GM23338 (cell line): Measurements from ENCODE around the gene ZNF609. TPM values are rescaled to one million over a fixed set of nuclear protein-coding genes. Genes with fewer than 3 reads are reported as not detected.

Experiments
- ATAC-seq: fragments of 200-7000 bp; cut with Tn5 transposase; 3 replicates; pipeline ENCODE4 v1.9.1; 2020
- DNase-seq: peaks from one replicate; pipeline ENCODE4 v3.0.0-alpha.2; 2015; ENCODE audit warnings: low spot score
- H2AFZ ChIP-seq: fragments of 200-600 bp; sonication (generic); 2 replicates; pipeline ENCODE4 v1.8.0; 2016; ENCODE audit warnings: antibody characterized with exemption, mild to moderate bottlenecking, moderate library complexity
- H3F3A ChIP-seq: fragments of 200-600 bp; sonication (generic); replicated peaks from 2 replicates; pipeline ENCODE4 v1.8.0; 2017; ENCODE audit warnings: antibody characterized with exemption, mixed run types, low read depth
- H3K27ac ChIP-seq: fragments of 200-600 bp; sonication (generic); 2 replicates; pipeline ENCODE4 v1.6.1; 2016; ENCODE audit warnings: low read depth
- H3K27me3 ChIP-seq: fragments of 200-600 bp; sonication (generic); 2 replicates; pipeline ENCODE4 v1.8.0; 2016; ENCODE audit warnings: mild to moderate bottlenecking, mixed run types, moderate library complexity; ENCODE audit not compliant: insufficient read depth
- H3K36me3 ChIP-seq: fragments of 200-600 bp; sonication (generic); 2 replicates; pipeline ENCODE4 v1.8.0; 2016; ENCODE audit warnings: mild to moderate bottlenecking; ENCODE audit not compliant: insufficient read depth
- H3K4me1 ChIP-seq: fragments of 200-600 bp; sonication (generic); 2 replicates; pipeline ENCODE4 v1.8.0; 2016; ENCODE audit warnings: mild to moderate bottlenecking, moderate library complexity; ENCODE audit not compliant: insufficient read depth
- H3K4me2 ChIP-seq: fragments of 200-600 bp; sonication (generic); 2 replicates; pipeline ENCODE4 v1.7.1; 2017; ENCODE audit warnings: mixed run types
- H3K4me3 ChIP-seq: fragments of 200-600 bp; sonication (generic); 2 replicates; pipeline ENCODE4 v1.6.1; 2016; ENCODE audit warnings: mixed run types
- H3K79me2 ChIP-seq: fragments of 200-600 bp; sonication (generic); replicated peaks from 2 replicates; pipeline ENCODE4 v1.8.0; 2017; ENCODE audit warnings: mild to moderate bottlenecking; ENCODE audit not compliant: insufficient read depth
- H3K9me2 ChIP-seq: fragments of 200-600 bp; sonication (generic); 2 replicates; pipeline ENCODE4 v1.8.0; 2017; ENCODE audit not compliant: insufficient read depth
- H4K20me1 ChIP-seq: fragments of 200-600 bp; sonication (generic); replicated peaks from 2 replicates; pipeline ENCODE4 v1.8.0; 2017; ENCODE audit warnings: mild to moderate bottlenecking; ENCODE audit not compliant: insufficient read depth
- H3K27ac Mint-ChIP-seq: 2 replicates; pipeline ENCODE4 v1.8.0; 2020; ENCODE audit warnings: inconsistent platforms, mild to moderate bottlenecking, moderate library complexity, mixed read lengths
- H3K27me3 Mint-ChIP-seq: 3 replicates; pipeline ENCODE4 v1.8.0; 2022; ENCODE audit warnings: low read depth, mild to moderate bottlenecking, moderate library complexity, mixed read lengths, inconsistent platforms; ENCODE audit not compliant: insufficient read depth, poor library complexity
- H3K36me3 Mint-ChIP-seq: 3 replicates; pipeline ENCODE4 v1.8.0; 2021; ENCODE audit warnings: low read depth, mild to moderate bottlenecking, inconsistent platforms, moderate library complexity, mixed read lengths
- H3K4me1 Mint-ChIP-seq: 3 replicates; pipeline ENCODE4 v1.8.0; 2020; ENCODE audit warnings: mild to moderate bottlenecking, inconsistent platforms, mixed read lengths
- H3K4me3 Mint-ChIP-seq: 3 replicates; pipeline ENCODE4 v1.8.0; 2021; ENCODE audit warnings: moderate library complexity, mild to moderate bottlenecking, inconsistent platforms, mixed read lengths
- H3K9me3 Mint-ChIP-seq: 3 replicates; pipeline ENCODE4 v1.8.0; 2020; ENCODE audit warnings: moderate library complexity, mild to moderate bottlenecking, inconsistent platforms, mixed read lengths
- CREB1 ChIP-seq: fragments of 250-450 bp; sonication (Bioruptor Pico); IDR thresholded peaks from 2 replicates; pipeline ENCODE4 v1.5.0; 2020; ENCODE audit warnings: low read depth, mild to moderate bottlenecking, moderate library complexity
- EZH2 ChIP-seq: fragments of 200-600 bp; sonication (generic); IDR thresholded peaks from one replicate; pipeline ENCODE4 v1.8.0; 2017; ENCODE audit warnings: antibody characterized with exemption, mild to moderate bottlenecking, low read depth; ENCODE audit not compliant: unreplicated experiment
- EZH2phosphoT487 ChIP-seq: fragments of 200-600 bp; sonication (generic); IDR thresholded peaks from one replicate; pipeline ENCODE4 v1.8.1; 2018; ENCODE audit warnings: antibody characterized with exemption; ENCODE audit not compliant: unreplicated experiment
- NANOG ChIP-seq: IDR thresholded peaks from 2 replicates; pipeline ENCODE4 v1.6.1; 2016; ENCODE audit warnings: antibody characterized with exemption, borderline replicate concordance
- POLR2AphosphoS5 ChIP-seq: IDR thresholded peaks from 2 replicates; pipeline ENCODE4 v1.6.1; 2016; ENCODE audit warnings: antibody characterized with exemption, low read depth
- STAT1 ChIP-seq: IDR thresholded peaks from one replicate; pipeline ENCODE4 v1.6.1; 2016; ENCODE audit warnings: antibody characterized with exemption; ENCODE audit not compliant: unreplicated experiment
- ZNF331 ChIP-seq: fragments of 250-450 bp; sonication (Bioruptor Pico); IDR thresholded peaks from 2 replicates; pipeline ENCODE4 v1.5.0; 2020; ENCODE audit warnings: low read depth, mild to moderate bottlenecking, moderate library complexity
- polyA plus RNA-seq: library from polyadenylated mRNA; unstranded; fragments of >200 nt; fragmentation: Nextera tagmentation; extraction: Ambion mirVana; gene quantifications from 2 replicates; pipeline ENCODE4 v1.2.1, GENCODE V29; 2016
- total RNA-seq: library from RNA; depleted of rRNA; stranded (reverse); fragments of >200 nt; shearing (Covaris generic); gene quantifications from 2 replicates; pipeline ENCODE4 v1.2.3, GENCODE V29; 2014
- TF ChIP-seq, protein P1 (sequence below): fragments of 250-450 bp; sonication (Bioruptor Pico); IDR thresholded peaks from 2 replicates; pipeline ENCODE4 v1.5.0; 2020; ENCODE audit warnings: mild to moderate bottlenecking, moderate library complexity
- TF ChIP-seq, protein P2 (sequence below), 2 experiments: fragments of 200-600 bp in 1 of 2; sonication (generic) in 1 of 2; conservative IDR thresholded peaks; 2 replicates each; pipeline versions ENCODE4 v1.5.1 to v1.6.1; 2016 to 2017; ENCODE audit warnings: antibody characterized with exemption in 2 of 2, low read depth in 2 of 2, mild to moderate bottlenecking in 2 of 2, moderate library complexity in 1 of 2
- TF ChIP-seq, protein P3 (sequence below): IDR thresholded peaks from one replicate; pipeline ENCODE4 v1.6.1; 2018; ENCODE audit warnings: antibody characterized with exemption; ENCODE audit not compliant: unreplicated experiment

The ZNF609 gene
- total and polyA plus RNA-seq, 2 experiments from 2014 or later = 26.4 to 40.2 TPM

DNA sequence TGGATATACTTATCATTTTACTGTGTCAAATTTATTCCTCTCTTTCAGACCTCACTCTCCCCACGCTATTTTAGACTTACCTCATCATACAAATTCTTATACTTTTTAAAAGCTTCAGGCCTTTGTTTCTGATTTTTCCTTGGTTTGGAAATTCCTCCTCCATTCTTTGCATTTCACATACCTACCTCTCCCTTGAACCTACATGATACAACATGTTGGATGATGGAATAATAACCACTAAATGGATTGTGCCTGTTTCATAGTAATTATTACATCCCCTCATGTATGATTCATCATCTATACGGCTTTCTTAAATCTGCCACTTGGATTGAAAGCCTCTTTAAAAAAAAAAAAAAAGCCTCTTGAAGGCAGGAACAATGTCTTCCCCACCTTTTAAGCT, 48.2 kb upstream of the ZNF609 start:
- Histone ChIP-seq H3K4me3 (no peak overlapping the region), H3K4me2 (no peak overlapping the region), H4K20me1 (peaks cover 5% of the 10 kb centered on the region; the same call in 1 of the 2 replicates), H3K79me2 (no peaks in the 10 kb centered on the region), H3F3A (0 out of 2 replicates have a peak, but pooled peaks cover 3% of the 10 kb centered on the region), H3K27me3 (no peaks in the 10 kb centered on the region), H3K9me2 (no peaks in the 10 kb centered on the region), H3K36me3 (peaks cover 1% of the 10 kb centered on the region; the same call in 1 of the 2 replicates), H2AFZ (no peak overlapping the region), H3K27ac (no peak overlapping the region), H3K4me1 (no peaks in the 10 kb centered on the region)
- no peak for ATAC-seq
- Mint-ChIP-seq H3K36me3 (peaks cover 40% of the 10 kb centered on the region; the same call in 2 of the 3 replicates), H3K9me3 (no peaks in the 10 kb centered on the region), H3K27me3 (peaks cover 1% of the 10 kb centered on the region), H3K27ac (no peak overlapping the region), H3K4me3 (no peak overlapping the region), H3K4me1 (no peaks in the 10 kb centered on the region)
- DNase-seq = no peak
- TF ChIP-seq, protein P1, sequence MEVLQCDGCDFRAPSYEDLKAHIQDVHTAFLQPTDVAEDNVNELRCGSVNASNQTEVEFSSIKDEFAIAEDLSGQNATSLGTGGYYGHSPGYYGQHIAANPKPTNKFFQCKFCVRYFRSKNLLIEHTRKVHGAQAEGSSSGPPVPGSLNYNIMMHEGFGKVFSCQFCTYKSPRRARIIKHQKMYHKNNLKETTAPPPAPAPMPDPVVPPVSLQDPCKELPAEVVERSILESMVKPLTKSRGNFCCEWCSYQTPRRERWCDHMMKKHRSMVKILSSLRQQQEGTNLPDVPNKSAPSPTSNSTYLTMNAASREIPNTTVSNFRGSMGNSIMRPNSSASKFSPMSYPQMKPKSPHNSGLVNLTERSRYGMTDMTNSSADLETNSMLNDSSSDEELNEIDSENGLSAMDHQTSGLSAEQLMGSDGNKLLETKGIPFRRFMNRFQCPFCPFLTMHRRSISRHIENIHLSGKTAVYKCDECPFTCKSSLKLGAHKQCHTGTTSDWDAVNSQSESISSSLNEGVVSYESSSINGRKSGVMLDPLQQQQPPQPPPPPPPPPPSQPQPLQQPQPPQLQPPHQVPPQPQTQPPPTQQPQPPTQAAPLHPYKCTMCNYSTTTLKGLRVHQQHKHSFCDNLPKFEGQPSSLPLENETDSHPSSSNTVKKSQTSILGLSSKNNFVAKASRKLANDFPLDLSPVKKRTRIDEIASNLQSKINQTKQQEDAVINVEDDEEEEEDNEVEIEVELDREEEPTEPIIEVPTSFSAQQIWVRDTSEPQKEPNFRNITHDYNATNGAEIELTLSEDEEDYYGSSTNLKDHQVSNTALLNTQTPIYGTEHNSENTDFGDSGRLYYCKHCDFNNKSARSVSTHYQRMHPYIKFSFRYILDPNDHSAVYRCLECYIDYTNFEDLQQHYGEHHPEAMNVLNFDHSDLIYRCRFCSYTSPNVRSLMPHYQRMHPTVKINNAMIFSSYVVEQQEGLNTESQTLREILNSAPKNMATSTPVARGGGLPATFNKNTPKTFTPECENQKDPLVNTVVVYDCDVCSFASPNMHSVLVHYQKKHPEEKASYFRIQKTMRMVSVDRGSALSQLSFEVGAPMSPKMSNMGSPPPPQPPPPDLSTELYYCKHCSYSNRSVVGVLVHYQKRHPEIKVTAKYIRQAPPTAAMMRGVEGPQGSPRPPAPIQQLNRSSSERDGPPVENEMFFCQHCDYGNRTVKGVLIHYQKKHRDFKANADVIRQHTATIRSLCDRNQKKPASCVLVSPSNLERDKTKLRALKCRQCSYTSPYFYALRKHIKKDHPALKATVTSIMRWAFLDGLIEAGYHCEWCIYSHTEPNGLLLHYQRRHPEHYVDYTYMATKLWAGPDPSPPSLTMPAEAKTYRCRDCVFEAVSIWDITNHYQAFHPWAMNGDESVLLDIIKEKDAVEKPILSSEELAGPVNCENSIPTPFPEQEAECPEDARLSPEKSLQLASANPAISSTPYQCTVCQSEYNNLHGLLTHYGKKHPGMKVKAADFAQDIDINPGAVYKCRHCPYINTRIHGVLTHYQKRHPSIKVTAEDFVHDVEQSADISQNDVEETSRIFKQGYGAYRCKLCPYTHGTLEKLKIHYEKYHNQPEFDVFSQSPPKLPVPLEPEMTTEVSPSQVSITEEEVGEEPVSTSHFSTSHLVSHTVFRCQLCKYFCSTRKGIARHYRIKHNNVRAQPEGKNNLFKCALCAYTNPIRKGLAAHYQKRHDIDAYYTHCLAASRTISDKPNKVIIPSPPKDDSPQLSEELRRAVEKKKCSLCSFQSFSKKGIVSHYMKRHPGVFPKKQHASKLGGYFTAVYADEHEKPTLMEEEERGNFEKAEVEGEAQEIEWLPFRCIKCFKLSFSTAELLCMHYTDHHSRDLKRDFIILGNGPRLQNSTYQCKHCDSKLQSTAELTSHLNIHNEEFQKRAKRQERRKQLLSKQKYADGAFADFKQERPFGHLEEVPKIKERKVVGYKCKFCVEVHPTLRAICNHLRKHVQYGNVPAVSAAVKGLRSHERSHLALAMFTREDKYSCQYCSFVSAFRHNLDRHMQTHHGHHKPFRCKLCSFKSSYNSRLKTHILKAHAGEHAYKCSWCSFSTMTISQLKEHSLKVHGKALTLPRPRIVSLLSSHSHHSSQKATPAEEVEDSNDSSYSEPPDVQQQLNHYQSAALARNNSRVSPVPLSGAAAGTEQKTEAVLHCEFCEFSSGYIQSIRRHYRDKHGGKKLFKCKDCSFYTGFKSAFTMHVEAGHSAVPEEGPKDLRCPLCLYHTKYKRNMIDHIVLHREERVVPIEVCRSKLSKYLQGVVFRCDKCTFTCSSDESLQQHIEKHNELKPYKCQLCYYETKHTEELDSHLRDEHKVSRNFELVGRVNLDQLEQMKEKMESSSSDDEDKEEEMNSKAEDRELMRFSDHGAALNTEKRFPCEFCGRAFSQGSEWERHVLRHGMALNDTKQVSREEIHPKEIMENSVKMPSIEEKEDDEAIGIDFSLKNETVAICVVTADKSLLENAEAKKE (CRISPR knock-in tag) = no peak
- TF ChIP-seq EZH2 (no peak), ZNF331 (no peak), EZH2phosphoT487 (no peak), NANOG (no peak), POLR2AphosphoS5 (no peak), STAT1 (no peak), CREB1 (CRISPR knock-in tag) (no peak)
- TF ChIP-seq, protein P2, sequence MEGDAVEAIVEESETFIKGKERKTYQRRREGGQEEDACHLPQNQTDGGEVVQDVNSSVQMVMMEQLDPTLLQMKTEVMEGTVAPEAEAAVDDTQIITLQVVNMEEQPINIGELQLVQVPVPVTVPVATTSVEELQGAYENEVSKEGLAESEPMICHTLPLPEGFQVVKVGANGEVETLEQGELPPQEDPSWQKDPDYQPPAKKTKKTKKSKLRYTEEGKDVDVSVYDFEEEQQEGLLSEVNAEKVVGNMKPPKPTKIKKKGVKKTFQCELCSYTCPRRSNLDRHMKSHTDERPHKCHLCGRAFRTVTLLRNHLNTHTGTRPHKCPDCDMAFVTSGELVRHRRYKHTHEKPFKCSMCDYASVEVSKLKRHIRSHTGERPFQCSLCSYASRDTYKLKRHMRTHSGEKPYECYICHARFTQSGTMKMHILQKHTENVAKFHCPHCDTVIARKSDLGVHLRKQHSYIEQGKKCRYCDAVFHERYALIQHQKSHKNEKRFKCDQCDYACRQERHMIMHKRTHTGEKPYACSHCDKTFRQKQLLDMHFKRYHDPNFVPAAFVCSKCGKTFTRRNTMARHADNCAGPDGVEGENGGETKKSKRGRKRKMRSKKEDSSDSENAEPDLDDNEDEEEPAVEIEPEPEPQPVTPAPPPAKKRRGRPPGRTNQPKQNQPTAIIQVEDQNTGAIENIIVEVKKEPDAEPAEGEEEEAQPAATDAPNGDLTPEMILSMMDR (conservative IDR thresholded peaks at IDR 0.05; ENCODE audit: low read depth in 2 of 2) = no peak
- TF ChIP-seq, protein P3, sequence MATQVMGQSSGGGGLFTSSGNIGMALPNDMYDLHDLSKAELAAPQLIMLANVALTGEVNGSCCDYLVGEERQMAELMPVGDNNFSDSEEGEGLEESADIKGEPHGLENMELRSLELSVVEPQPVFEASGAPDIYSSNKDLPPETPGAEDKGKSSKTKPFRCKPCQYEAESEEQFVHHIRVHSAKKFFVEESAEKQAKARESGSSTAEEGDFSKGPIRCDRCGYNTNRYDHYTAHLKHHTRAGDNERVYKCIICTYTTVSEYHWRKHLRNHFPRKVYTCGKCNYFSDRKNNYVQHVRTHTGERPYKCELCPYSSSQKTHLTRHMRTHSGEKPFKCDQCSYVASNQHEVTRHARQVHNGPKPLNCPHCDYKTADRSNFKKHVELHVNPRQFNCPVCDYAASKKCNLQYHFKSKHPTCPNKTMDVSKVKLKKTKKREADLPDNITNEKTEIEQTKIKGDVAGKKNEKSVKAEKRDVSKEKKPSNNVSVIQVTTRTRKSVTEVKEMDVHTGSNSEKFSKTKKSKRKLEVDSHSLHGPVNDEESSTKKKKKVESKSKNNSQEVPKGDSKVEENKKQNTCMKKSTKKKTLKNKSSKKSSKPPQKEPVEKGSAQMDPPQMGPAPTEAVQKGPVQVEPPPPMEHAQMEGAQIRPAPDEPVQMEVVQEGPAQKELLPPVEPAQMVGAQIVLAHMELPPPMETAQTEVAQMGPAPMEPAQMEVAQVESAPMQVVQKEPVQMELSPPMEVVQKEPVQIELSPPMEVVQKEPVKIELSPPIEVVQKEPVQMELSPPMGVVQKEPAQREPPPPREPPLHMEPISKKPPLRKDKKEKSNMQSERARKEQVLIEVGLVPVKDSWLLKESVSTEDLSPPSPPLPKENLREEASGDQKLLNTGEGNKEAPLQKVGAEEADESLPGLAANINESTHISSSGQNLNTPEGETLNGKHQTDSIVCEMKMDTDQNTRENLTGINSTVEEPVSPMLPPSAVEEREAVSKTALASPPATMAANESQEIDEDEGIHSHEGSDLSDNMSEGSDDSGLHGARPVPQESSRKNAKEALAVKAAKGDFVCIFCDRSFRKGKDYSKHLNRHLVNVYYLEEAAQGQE = no peak
